Activated B cell treated with CpG ODN at 0.5 μM for 24 hours (primary cell): ENCODE data around the gene EPHB2. TPM values are rescaled to one million over a fixed set of nuclear protein-coding genes. Genes with fewer than 3 reads are reported as not detected.

ENCODE experiments used
- ATAC-seq: fragments of 200-7000 bp; cut with Tn5 transposase; one replicate; pipeline ENCODE4 v1.10.0; 2021; ENCODE audit warnings: low read depth, mild to moderate bottlenecking, moderate library complexity
- CTCF ChIA-PET: fragments of 350-600 bp; sonication (Branson Sonifier 250); formaldehyde crosslinking; loops from one replicate; lab custom pipeline; 2021; ENCODE audit warnings: antibody characterized with exemption; lab: Charles Lee
- POLR2A ChIA-PET: fragments of 350-600 bp; sonication (Branson Sonifier 250); formaldehyde crosslinking; loops from one replicate; lab custom pipeline; 2021; ENCODE audit warnings: antibody characterized with exemption; lab: Charles Lee
- DNase-seq: peaks from one replicate; pipeline ENCODE4 v3.0.0; 2022
- H3K27ac Mint-ChIP-seq: one replicate; pipeline ENCODE4 v1.8.0; 2020; ENCODE audit warnings: mixed read lengths
- H3K27me3 Mint-ChIP-seq: one replicate; pipeline ENCODE4 v1.8.0; 2021; ENCODE audit warnings: mixed read lengths
- H3K36me3 Mint-ChIP-seq: one replicate; pipeline ENCODE4 v1.8.0; 2021; ENCODE audit warnings: low read depth, mixed read lengths
- H3K4me1 Mint-ChIP-seq: one replicate; pipeline ENCODE4 v1.8.0; 2021; ENCODE audit warnings: mixed read lengths
- H3K4me3 Mint-ChIP-seq: one replicate; pipeline ENCODE4 v1.8.0; 2020; ENCODE audit warnings: mild to moderate bottlenecking, mixed read lengths
- H3K9me3 Mint-ChIP-seq: one replicate; pipeline ENCODE4 v1.8.0; 2020; ENCODE audit warnings: mixed read lengths
- intact Hi-C: fragments of 100-400 bp; cut with micrococcal nuclease; formaldehyde crosslinking; loops from one replicate; pipeline ENCODE4 v1.15.1; 2024
- total RNA-seq: library from RNA; stranded (reverse); gene quantifications from 2 replicates; pipeline ENCODE4 v1.2.3, GENCODE V29; 2022
- TF ChIP-seq, protein P1 (sequence below): fragments of 200-600 bp; IDR thresholded peaks from one replicate; pipeline ENCODE4 v1.8.0; 2022; ENCODE audit warnings: antibody characterized with exemption, mild to moderate bottlenecking

EPHB2 gene
- total RNA-seq, 1 donor from 2014 or later = 0.13 TPM

DNA sequence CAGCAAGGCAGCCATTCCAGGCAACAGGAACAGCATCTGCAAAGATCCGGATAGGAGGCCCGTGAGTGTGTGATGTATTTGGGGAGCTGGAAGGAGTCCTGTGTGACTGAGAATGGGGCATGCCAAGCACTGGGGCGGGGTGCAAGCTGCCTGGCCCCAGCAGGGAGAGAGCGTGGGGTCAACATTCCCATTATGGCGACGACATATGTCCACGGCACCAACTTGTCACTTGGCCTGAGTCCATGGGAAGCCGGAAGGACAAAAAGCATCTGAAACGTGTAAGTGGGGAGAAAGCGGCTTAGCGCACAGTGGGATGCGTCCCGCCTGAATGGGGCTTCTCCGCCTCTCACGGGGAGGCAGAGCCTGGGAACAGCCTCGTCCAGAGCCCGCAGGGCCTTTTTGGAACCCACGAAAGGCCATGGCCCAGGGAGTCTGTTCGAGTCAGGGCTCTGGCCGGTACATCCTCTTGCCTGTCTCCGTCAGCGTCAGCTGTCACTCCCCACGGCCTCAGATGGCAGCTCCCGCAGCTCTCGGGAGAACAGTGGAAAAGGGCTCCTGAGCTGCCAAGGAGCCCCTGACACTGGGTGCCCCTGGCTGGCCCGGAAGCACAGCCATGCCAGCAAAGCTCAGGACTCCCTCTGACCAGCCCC lies 12.4 kb downstream of the EPHB2 start:
- no peaks in the 10 kb centered on the region for H3K9me3 Mint-ChIP-seq
- no peak overlapping the region for H3K27ac Mint-ChIP-seq
- DNase-seq = no peak
- H3K27me3 Mint-ChIP-seq = peaks cover 11% of the 10 kb centered on the region
- intact Hi-C loops = no loop called here
- no peak for ATAC-seq
- ChIA-PET CTCF (no interaction called here), POLR2A (no interaction called here)
- no peak overlapping the region for H3K4me3 Mint-ChIP-seq
- H3K36me3 Mint-ChIP-seq = no peaks in the 10 kb centered on the region
- H3K4me1 Mint-ChIP-seq = no peaks in the 10 kb centered on the region
- TF ChIP-seq, protein P1, sequence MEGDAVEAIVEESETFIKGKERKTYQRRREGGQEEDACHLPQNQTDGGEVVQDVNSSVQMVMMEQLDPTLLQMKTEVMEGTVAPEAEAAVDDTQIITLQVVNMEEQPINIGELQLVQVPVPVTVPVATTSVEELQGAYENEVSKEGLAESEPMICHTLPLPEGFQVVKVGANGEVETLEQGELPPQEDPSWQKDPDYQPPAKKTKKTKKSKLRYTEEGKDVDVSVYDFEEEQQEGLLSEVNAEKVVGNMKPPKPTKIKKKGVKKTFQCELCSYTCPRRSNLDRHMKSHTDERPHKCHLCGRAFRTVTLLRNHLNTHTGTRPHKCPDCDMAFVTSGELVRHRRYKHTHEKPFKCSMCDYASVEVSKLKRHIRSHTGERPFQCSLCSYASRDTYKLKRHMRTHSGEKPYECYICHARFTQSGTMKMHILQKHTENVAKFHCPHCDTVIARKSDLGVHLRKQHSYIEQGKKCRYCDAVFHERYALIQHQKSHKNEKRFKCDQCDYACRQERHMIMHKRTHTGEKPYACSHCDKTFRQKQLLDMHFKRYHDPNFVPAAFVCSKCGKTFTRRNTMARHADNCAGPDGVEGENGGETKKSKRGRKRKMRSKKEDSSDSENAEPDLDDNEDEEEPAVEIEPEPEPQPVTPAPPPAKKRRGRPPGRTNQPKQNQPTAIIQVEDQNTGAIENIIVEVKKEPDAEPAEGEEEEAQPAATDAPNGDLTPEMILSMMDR = no peak

DNA sequence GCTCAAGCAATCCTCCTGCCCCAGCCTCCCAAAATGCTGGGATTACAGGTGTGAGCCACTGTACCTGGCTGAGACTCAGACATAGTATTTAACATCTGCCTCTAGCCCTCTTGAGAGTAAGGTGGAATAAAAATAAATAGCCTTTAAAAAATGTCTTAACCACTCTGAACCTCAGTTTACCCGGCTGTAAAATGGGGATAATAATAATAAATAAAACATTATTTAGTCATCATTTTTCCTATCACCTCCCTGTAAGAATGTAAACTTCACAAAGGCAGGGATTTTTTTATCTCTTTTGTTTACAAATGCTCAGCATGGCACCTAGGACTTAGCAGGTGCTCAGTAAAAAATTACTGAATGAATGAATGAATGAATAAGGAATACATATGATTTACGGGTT lies 17.2 kb downstream of the EPHB2 start:
- Mint-ChIP-seq H3K36me3 (no peaks in the 10 kb centered on the region), H3K27ac (no peak overlapping the region), H3K27me3 (peaks cover 8% of the 10 kb centered on the region), H3K9me3 (no peaks in the 10 kb centered on the region), H3K4me3 (no peak overlapping the region), H3K4me1 (no peaks in the 10 kb centered on the region)
- ATAC-seq = no peak
- ChIA-PET CTCF (interaction anchor here (1.1 kb wide), 1 partner anchor 24 kb away, joined by 3 read pairs; no protein-coding TSS in a partner anchor), POLR2A (interaction anchor here (0.7 kb wide), 1 partner anchor 471 kb away, joined by 4 read pairs; no protein-coding TSS in a partner anchor)
- DNase-seq = no peak
- TF ChIP-seq, protein P1 = no peak
- intact Hi-C loops = no loop called here

DNA sequence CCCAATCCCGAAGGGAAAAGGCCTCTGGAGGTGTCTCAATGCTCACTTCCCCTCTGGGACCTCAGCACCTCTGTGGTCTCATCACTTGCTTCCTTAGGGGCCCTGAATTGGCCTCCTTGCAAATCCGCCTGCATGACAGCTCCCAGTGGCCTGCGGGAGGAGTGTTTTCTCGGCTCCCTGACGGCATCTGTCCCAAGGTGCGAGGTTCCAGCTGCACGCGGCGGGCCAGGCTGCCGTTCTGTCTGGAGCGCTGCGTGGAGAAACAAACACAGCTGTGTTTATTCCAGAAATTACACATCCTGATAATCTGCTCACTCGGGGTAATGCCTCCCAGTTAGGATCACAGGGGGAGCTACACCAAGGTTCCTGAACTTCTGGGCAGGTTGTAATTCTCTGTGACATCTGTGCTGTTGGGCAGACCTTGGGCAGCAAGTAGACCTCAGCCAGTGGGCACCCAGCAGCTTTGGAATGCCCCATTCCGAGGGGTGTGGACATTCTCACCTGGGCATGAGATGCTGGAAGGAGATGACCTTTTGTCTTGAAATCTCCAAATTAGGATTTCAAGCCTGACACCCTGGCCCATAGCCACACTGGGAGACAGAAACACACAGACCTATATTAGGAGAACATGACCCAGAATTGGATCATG lies 18.2 kb downstream of the EPHB2 start:
- no peaks in the 10 kb centered on the region for H3K9me3 Mint-ChIP-seq
- H3K4me3 Mint-ChIP-seq = no peak overlapping the region
- ChIA-PET POLR2A (no interaction called here), CTCF (no interaction called here)
- DNase-seq = no peak
- no peaks in the 10 kb centered on the region for H3K4me1 Mint-ChIP-seq
- H3K27me3 Mint-ChIP-seq = peaks cover 7% of the 10 kb centered on the region
- no peak overlapping the region for H3K27ac Mint-ChIP-seq
- TF ChIP-seq, protein P1 = no peak
- ATAC-seq = no peak
- intact Hi-C loops = no loop called here
- no peaks in the 10 kb centered on the region for H3K36me3 Mint-ChIP-seq

DNA sequence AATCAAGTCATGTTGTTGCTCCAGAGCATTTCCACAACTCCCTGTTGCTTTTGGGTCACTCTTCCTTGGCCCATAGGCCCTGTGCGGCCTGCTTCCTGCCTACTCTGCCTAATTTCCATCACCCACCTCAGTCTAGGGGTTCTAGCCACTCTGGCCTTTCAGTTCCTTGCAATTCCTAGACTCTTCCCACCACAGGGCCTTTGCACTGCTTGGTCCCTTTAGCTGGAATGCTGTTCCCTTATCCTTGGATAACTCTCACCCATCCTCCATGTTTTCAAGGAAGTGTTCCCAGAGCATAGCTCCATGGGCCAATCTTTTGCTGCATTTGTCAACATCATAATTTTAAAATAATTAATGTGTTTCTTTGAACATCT lies 18.7 kb downstream of the EPHB2 start:
- intact Hi-C loops = no loop called here
- no peak for ATAC-seq
- TF ChIP-seq, protein P1 = no peak
- Mint-ChIP-seq H3K4me1 (no peaks in the 10 kb centered on the region), H3K9me3 (no peaks in the 10 kb centered on the region), H3K4me3 (no peak overlapping the region), H3K27me3 (peaks cover 7% of the 10 kb centered on the region), H3K27ac (no peak overlapping the region), H3K36me3 (no peaks in the 10 kb centered on the region)
- no peak for DNase-seq
- CTCF ChIA-PET = no interaction called here
- POLR2A ChIA-PET = no interaction called here

DNA sequence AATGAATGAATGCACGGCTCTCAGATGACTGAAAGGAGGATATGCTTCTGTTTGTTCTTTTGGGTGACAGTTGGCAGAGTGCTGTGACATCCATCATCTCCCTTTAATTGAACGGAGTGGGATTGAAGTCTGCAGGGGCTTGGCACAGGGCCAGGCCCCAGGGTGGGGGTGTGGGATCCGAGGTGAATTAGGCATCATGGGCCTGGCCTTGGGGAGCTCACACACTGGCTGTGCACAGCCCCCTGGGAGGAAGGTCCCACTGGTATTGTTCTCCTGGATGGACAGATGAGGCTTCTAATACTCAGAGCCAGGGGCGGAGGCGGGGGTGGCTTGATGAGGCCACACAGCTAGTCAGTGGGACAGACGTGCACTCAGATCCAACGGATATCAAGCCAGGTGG lies 19.3 kb downstream of the EPHB2 start:
- CTCF ChIA-PET = no interaction called here
- peaks cover 5% of the 10 kb centered on the region for H3K27me3 Mint-ChIP-seq
- DNase-seq (no peak), ATAC-seq (no peak)
- no peak overlapping the region for H3K27ac Mint-ChIP-seq
- no peak overlapping the region for H3K4me3 Mint-ChIP-seq
- TF ChIP-seq, protein P1 = no peak
- intact Hi-C loops = no loop called here
- no peaks in the 10 kb centered on the region for H3K9me3 Mint-ChIP-seq
- H3K4me1 Mint-ChIP-seq = no peaks in the 10 kb centered on the region
- POLR2A ChIA-PET = no interaction called here
- no peaks in the 10 kb centered on the region for H3K36me3 Mint-ChIP-seq
